ENCODE data around the gene TMA16. TPM values are rescaled to one million over a fixed set of nuclear protein-coding genes. Genes with fewer than 3 reads are reported as not detected.

TMA16 gene
- total RNA-seq, 2 experiments from 2014 or later = 27.9 to 30.3 TPM

DNA sequence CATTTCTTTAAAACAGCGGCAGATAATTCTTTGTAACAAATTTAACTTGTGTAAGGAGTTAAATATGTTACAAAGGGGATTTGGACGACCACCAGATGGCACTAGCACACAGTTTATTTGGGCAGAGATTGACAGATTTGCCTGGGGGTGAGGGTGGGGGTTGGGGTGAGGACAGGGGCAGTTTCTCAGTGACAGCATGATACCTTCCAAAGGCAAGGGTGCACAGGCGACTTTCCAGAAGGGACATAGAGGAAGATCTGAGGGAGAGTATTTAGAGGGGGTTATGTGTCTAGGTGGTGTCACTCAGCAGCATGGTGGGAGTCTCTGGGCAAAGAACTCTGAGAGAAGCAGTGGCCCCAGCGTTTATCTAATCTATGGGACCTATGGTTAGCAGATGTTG lies 9.6 kb upstream of the TMA16 start:
- CTCF ChIA-PET = interaction anchor here (1.1 to 4.6 kb wide), 3 partner anchors 10 to 65 kb away, joined by 4 to 22 read pairs (median 7); partner anchors contain the start of gene TMA16
- peaks cover 17% of the 10 kb centered on the region for H3K27me3 Mint-ChIP-seq
- H3K4me3 Mint-ChIP-seq = no peak overlapping the region
- no peak overlapping the region for H3K27ac Mint-ChIP-seq
- peak; percentile 62 for DNase-seq
- no peaks in the 10 kb centered on the region for H3K9me3 Mint-ChIP-seq
- peaks cover 3% of the 10 kb centered on the region for H3K4me1 Mint-ChIP-seq
- no peaks in the 10 kb centered on the region for H3K36me3 Mint-ChIP-seq (ENCODE audit: low read depth)
- POLR2A ChIA-PET = interaction anchor here (2.4 kb wide), 1 partner anchor 9 kb away, joined by 9 read pairs; the partner anchor contains the start of gene TMA16

DNA sequence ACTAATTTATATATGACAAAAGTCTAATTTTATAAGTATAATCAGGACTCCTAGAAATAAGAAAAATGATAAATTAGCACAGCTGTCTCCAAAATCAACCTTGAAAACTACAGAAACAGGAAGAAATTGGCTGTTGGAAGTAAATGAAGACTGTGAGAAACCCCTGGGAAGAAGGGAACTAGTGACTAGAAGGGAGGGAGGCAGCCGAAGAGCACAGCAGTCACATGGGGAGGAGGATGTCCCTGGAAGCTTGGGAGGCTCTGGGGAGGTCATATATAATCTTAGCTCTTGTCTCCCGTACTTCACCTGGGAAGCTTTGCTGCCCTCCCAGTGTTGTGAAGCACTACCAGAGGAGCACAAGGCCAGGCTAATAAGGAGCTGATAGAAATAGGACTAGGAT lies 8.9 kb upstream of the TMA16 start:
- ChIA-PET POLR2A (interaction anchor here (2.4 kb wide), 1 partner anchor 9 kb away, joined by 9 read pairs; the partner anchor contains the start of gene TMA16), CTCF (interaction anchor here (1.1 to 4.6 kb wide), 5 partner anchors 9 to 64 kb away, joined by 3 to 22 read pairs (median 5); partner anchors contain the start of gene TMA16)
- peaks cover 3% of the 10 kb centered on the region for H3K4me1 Mint-ChIP-seq
- no peaks in the 10 kb centered on the region for H3K36me3 Mint-ChIP-seq (ENCODE audit: low read depth)
- no peak overlapping the region for H3K27ac Mint-ChIP-seq
- no peaks in the 10 kb centered on the region for H3K9me3 Mint-ChIP-seq
- no peak for DNase-seq
- H3K27me3 Mint-ChIP-seq = peaks cover 20% of the 10 kb centered on the region
- H3K4me3 Mint-ChIP-seq = no peak overlapping the region

- H3K9me3 Mint-ChIP-seq = no peaks in the 10 kb centered on the region
- ChIA-PET POLR2A (interaction anchor here (2.4 kb wide), 1 partner anchor 8 kb away, joined by 9 read pairs; the partner anchor contains the start of gene TMA16), CTCF (interaction anchor here (1.1 to 4.6 kb wide), 5 partner anchors 8 to 63 kb away, joined by 3 to 22 read pairs (median 5); partner anchors contain the start of gene TMA16)
- H3K27me3 Mint-ChIP-seq = peaks cover 20% of the 10 kb centered on the region
- DNase-seq = no peak
- no peak overlapping the region for H3K4me3 Mint-ChIP-seq
- H3K4me1 Mint-ChIP-seq = peaks cover 3% of the 10 kb centered on the region
- no peaks in the 10 kb centered on the region for H3K36me3 Mint-ChIP-seq (ENCODE audit: low read depth)
- no peak overlapping the region for H3K27ac Mint-ChIP-seq
These were observed 8.2 kb upstream of the TMA16 start for GRCh38 chr4:163486321-163486720.

GRCh38 chr4:163489929-163490328 lies 4.6 kb upstream of the TMA16 start:
- H3K36me3 Mint-ChIP-seq (ENCODE audit: low read depth) = no peaks in the 10 kb centered on the region

DNA sequence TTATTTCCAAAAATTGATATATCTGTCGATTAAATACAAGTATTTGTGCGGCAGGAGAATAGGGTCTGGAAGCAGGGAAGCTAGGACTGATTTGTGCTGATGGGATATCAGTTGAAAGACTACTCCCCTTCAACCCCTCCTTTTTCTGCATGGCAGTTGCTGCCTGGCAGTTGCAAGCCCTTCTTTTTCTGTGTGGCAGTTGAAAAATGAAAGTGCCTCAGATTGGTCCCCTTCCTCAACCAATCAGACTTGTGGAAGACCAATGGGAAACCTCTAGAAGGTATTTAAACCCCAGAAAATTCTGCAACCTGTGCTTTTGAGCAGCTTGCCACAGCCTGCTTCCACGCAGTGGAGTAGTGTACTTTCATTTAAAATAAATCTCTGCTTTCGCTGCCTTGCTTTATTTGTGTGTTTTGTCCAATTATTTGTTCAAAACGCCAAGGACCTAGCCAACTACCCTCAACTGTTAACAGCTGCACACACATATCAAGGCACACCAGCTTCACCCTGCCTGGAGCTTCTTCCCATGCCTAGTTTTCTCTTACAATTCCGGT lies 1.5 kb upstream of the TMA16 start:
- ChIA-PET CTCF (interaction anchor here (2.0 to 3.0 kb wide), 2 partner anchors 56 to 327 kb away, joined by 5 to 47 read pairs; partner anchors contain the start of gene NAF1), POLR2A (interaction anchor here (2.1 to 2.4 kb wide), 3 partner anchors 14 to 56 kb away, joined by 11 to 32 read pairs (median 13); no protein-coding TSS in a partner anchor)
- H3K27me3 Mint-ChIP-seq = peaks cover 13% of the 10 kb centered on the region
- H3K4me1 Mint-ChIP-seq = peaks cover 40% of the 10 kb centered on the region
- H3K9me3 Mint-ChIP-seq = no peaks in the 10 kb centered on the region
- peaks cover 4% of the 10 kb centered on the region for H3K36me3 Mint-ChIP-seq (ENCODE audit: low read depth)
- DNase-seq = no peak
- peak overlapping the region; percentile 89 for H3K4me3 Mint-ChIP-seq
- peak overlapping the region; percentile 94 for H3K27ac Mint-ChIP-seq

More at GRCh38 chr4:163489929-163490328, 4.6 kb upstream of the TMA16 start:
- CTCF ChIA-PET = interaction anchor here (1.0 kb wide), 1 partner anchor 60 kb away, joined by 3 read pairs; no protein-coding TSS in a partner anchor
- POLR2A ChIA-PET = no interaction called here
- Mint-ChIP-seq H3K4me1 (peaks cover 16% of the 10 kb centered on the region), H3K27me3 (peaks cover 20% of the 10 kb centered on the region), H3K27ac (no peak overlapping the region), H3K9me3 (no peaks in the 10 kb centered on the region), H3K4me3 (no peak overlapping the region)
- DNase-seq = no peak

DNA sequence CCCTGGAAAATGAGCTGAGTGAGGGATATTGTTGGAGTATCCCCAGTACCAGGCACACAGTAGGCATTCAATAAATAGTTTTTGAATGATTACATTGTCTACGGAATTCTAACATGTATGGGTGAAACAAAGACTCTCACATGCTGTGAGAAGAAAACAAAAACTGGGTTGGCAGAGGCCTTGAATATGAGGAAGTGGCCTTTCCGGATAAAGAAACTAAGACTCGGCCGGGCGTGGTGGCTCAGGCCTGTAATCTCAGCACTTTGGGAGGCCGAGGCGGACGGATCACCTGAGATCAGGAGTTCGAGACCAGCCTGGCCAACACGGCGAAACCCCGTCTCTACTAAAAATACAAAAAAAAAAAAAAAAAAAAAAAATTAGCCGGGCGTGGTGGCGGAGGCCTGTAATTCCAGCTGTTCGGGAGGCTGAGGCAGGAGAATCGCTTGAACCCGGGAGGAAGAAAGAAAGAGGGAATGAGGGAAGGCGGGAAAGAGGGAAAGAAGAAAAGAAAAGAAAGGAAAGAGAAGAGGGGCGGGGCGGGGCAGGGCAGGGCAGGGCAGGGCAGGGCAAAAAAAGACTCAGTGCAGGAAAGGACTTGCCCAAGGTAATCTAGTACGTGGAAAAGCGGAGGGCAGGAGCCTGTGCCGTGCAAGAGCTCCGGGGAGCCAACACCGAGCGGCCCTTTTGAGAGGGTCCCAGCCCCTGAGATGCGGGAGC lies 689 bp upstream of the TMA16 start:
- peaks cover 9% of the 10 kb centered on the region for H3K27me3 Mint-ChIP-seq
- no peaks in the 10 kb centered on the region for H3K9me3 Mint-ChIP-seq
- H3K4me3 Mint-ChIP-seq = peak overlapping the region; percentile 89
- CTCF ChIA-PET = interaction anchor here (0.8 to 3.0 kb wide), 7 partner anchors 8 to 328 kb away, joined by 3 to 47 read pairs (median 4); partner anchors contain the start of gene NAF1
- peak overlapping the region; percentile 94 for H3K27ac Mint-ChIP-seq
- peaks cover 6% of the 10 kb centered on the region for H3K36me3 Mint-ChIP-seq (ENCODE audit: low read depth)
- H3K4me1 Mint-ChIP-seq = peaks cover 37% of the 10 kb centered on the region
- no peak for DNase-seq
- POLR2A ChIA-PET = interaction anchor here (0.6 to 2.4 kb wide), 20 partner anchors 9 to 1619 kb away, joined by 3 to 32 read pairs (median 5); partner anchors contain the start of genes NAF1 and TMEM192

DNA sequence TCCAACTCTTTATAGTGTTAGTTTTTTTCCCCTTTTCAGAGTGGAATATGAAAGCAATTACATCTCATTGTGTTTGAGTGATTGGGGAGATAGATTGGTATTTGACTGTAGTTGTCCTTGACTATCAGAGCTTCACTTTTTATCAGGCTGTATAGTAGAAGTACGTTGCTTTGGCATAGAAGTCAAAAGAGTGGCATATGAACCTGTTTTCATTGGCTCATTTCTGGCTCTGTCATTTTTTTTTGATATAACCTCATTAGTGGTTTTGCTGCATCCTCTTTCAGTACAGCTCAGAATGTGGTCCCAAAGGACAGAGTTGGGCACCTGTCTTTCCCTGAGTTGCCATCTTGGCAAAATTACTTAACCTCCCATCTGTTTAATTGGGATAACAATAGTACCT lies 1.4 kb downstream of the TMA16 start:
- CTCF ChIA-PET = interaction anchor here (0.6 to 1.4 kb wide), 6 partner anchors 39 to 163 kb away, joined by 3 to 8 read pairs (median 3); no protein-coding TSS in a partner anchor
- POLR2A ChIA-PET = interaction anchor here (0.6 to 1.4 kb wide), 3 partner anchors 46 to 63 kb away, joined by 3 to 4 read pairs (median 3); no protein-coding TSS in a partner anchor
- peaks cover 37% of the 10 kb centered on the region for H3K4me1 Mint-ChIP-seq
- H3K9me3 Mint-ChIP-seq = no peaks in the 10 kb centered on the region
- no peaks in the 10 kb centered on the region for H3K27me3 Mint-ChIP-seq
- DNase-seq = no peak
- H3K27ac Mint-ChIP-seq = peak overlapping the region; percentile 66
- peak overlapping the region; percentile 77 for H3K4me3 Mint-ChIP-seq
- H3K36me3 Mint-ChIP-seq (ENCODE audit: low read depth) = peaks cover 11% of the 10 kb centered on the region

DNA sequence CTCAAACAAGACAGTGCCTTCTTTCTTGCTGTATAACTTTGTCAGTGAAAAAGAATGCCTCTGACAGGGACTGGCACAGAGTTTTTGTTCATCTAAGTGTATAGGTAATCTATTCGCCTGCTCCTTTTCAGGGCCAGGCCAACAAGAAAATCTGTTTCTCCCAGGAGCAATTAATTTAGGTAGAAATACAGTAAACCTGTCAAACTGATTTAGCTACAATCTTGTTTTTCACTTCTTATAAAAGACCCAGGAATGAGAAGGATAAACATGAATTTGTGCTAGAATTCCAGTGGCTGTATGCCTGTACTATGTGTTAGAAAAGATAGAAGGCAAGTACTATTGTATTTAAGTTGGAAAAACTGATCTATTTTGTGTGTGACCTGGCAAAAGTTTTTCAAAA lies 6.1 kb downstream of the TMA16 start:
- no peak overlapping the region for H3K4me3 Mint-ChIP-seq
- H3K27me3 Mint-ChIP-seq = no peaks in the 10 kb centered on the region
- no peak overlapping the region for H3K27ac Mint-ChIP-seq
- CTCF ChIA-PET = no interaction called here
- H3K36me3 Mint-ChIP-seq (ENCODE audit: low read depth) = peaks cover 23% of the 10 kb centered on the region
- DNase-seq = no peak
- H3K9me3 Mint-ChIP-seq = no peaks in the 10 kb centered on the region
- POLR2A ChIA-PET = no interaction called here
- H3K4me1 Mint-ChIP-seq = peaks cover 36% of the 10 kb centered on the region

DNA sequence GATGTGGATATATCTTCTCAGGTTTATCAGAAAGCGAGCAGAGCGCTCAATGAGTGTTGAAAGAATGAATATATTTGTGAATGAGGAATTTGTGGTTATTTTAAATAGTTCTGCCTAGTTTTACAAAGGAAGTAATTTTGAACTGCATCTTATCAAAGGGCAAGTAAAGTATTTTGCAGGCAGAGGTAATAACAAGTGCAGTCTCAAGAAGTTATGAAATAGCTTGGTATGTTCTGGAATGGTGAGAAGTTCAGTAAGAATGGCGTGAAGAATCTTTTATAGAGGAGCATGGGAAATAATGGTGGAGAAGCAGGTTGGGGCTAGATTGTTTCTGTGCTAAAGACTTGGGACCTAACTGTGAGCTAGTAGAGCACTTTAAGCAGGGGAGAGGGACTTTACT lies 10.9 kb downstream of the TMA16 start:
- Mint-ChIP-seq H3K9me3 (no peaks in the 10 kb centered on the region), H3K36me3 (ENCODE audit: low read depth) (peaks cover 26% of the 10 kb centered on the region), H3K27ac (no peak overlapping the region), H3K4me3 (no peak overlapping the region), H3K27me3 (no peaks in the 10 kb centered on the region), H3K4me1 (peaks cover 17% of the 10 kb centered on the region)
- ChIA-PET POLR2A (no interaction called here), CTCF (interaction anchor here (1.9 kb wide), 1 partner anchor 46 kb away, joined by 5 read pairs; no protein-coding TSS in a partner anchor)
- no peak for DNase-seq

GRCh38 chr4:163515198-163515597 lies 20.7 kb downstream of the TMA16 start:
- ChIA-PET POLR2A (no interaction called here), CTCF (no interaction called here)
- Mint-ChIP-seq H3K4me1 (no peaks in the 10 kb centered on the region), H3K36me3 (ENCODE audit: low read depth) (peaks cover 53% of the 10 kb centered on the region), H3K27ac (no peak overlapping the region), H3K4me3 (no peak overlapping the region), H3K27me3 (no peaks in the 10 kb centered on the region), H3K9me3 (no peaks in the 10 kb centered on the region)
- no peak for DNase-seq

DNA sequence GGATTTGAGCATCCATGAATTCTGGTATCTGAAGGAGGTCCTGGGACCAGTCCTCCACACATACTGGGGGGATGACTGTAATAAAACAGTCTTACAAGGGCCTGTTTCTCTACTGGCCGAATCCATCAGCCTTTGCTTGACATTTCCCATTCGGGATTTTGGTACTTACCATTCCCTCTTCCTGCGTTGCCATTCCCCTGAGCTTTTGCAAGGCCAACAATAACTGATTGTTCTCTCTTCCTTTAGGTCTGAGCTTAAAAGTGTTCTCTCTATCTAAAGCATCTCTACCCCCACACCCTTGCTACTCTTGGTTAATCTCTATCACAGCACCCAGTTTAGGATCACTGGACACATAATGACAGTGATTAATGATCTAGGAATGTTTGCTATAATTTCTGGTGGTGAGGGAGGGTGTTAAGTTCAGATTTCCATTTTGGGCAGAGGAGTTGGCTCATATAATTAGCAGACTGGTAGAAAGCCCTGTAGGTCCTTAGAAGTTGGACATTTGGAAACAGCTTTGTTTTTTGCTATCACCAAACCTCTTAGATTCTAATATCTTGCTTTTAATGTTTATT lies 29.4 kb downstream of the TMA16 start:
- ChIA-PET CTCF (interaction anchor here (0.9 kb wide), 1 partner anchor 26 kb away, joined by 4 read pairs; no protein-coding TSS in a partner anchor), POLR2A (no interaction called here)
- Mint-ChIP-seq H3K9me3 (no peaks in the 10 kb centered on the region), H3K36me3 (ENCODE audit: low read depth) (peaks cover 45% of the 10 kb centered on the region), H3K27ac (no peak overlapping the region), H3K27me3 (no peaks in the 10 kb centered on the region), H3K4me3 (no peak overlapping the region), H3K4me1 (no peaks in the 10 kb centered on the region)
- no peak for DNase-seq

- no peak overlapping the region for H3K4me3 Mint-ChIP-seq
- ChIA-PET CTCF (no interaction called here), POLR2A (interaction anchor here (1.4 kb wide), 1 partner anchor 32 kb away, joined by 4 read pairs; the partner anchor contains the start of gene TMA16)
- peaks cover 35% of the 10 kb centered on the region for H3K36me3 Mint-ChIP-seq (ENCODE audit: low read depth)
- DNase-seq = no peak
- no peaks in the 10 kb centered on the region for H3K4me1 Mint-ChIP-seq
- H3K27ac Mint-ChIP-seq = no peak overlapping the region
- no peaks in the 10 kb centered on the region for H3K9me3 Mint-ChIP-seq
- H3K27me3 Mint-ChIP-seq = no peaks in the 10 kb centered on the region
These were observed 31.5 kb downstream of the TMA16 start for GRCh38 chr4:163525982-163526381.
